ENCODE results near the gene POLR2B. TPM values are rescaled to one million over a fixed set of nuclear protein-coding genes. Genes with fewer than 3 reads are reported as not detected.
"Not testable (repeated sequence)": the region's sequence is repeated elsewhere in the genome, so short reads cannot be mapped to it uniquely, and the experiment has no call there.

The POLR2B gene
- total RNA-seq, 1 experiment from 2014 or later, result 116 TPM

DNA sequence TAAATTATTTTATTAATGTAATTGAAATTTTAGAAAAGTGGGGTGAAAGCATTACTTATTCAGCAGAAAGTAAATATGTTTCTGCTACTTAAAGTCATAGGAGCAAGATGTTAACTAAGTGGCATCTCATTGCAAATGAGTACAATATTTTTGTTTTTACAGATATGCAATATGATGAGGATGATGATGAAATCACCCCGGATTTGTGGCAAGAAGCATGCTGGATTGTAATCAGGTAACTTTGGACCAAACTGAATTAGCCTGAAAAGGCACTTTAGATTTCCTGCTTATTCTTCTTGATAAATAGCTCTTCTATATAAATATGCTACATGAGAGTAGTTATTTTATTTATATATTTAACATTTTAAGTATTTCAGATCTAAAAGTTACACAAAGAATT, 7.5 kb downstream of the POLR2B start:
- no peak for DNase-seq (ENCODE audit: low read depth)

DNA sequence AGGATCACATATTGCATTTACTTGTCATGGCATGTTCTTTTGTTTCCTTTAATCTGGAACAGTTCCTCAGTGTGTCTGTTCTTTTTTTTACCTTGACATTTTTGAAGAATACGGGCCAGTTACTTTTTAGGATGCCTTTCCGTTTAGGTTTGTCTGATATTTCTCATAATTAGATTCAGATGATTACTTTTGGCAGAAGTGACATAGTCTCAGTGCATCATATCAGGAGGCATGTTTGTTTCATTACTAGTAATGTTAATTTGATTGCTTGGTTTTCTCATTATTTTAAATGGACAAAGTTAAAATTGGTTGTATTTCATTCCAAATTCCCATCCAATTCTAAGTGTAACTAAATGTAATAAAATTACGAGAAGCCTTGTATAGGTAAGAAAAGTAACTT, 8.3 kb downstream of the POLR2B start:
- no peak for DNase-seq (ENCODE audit: low read depth)

DNA sequence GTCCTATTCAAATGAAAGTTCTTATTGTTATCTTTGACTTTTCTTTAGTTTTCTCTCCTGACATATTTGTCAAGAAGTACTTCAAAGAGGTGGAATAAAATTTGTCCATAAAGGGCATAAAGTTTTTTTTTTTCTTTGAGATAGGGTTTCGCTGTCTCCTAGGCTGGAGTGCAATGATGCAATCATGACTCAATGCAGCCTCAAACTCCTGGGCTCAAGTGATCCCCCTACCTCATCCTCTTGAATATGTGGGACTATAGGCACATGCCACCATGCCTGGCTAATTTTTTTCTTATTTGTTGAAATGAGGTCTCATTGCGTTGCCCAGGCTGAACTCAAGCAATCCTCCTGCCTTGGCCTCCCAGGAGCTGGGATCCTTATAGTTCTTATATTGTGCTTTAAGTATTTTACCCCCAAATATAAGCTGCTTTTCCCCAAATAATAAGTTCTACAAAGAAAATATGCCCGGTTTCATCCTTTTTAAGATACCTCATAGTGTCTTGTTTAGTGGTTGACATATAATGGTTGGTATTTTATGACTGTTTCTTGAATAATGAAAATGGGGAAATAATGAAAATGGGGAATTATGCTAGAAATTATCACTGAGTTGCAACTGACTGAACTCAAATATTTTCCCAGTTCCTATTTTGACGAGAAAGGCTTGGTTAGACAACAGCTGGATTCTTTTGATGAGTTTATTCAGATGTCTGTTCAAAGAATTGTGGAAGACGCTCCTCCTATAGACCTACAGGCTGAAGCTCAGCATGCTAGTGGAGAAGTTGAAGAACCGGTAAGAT, 11.6 kb downstream of the POLR2B start:
- peak; percentile 66 for DNase-seq (ENCODE audit: low read depth)

DNA sequence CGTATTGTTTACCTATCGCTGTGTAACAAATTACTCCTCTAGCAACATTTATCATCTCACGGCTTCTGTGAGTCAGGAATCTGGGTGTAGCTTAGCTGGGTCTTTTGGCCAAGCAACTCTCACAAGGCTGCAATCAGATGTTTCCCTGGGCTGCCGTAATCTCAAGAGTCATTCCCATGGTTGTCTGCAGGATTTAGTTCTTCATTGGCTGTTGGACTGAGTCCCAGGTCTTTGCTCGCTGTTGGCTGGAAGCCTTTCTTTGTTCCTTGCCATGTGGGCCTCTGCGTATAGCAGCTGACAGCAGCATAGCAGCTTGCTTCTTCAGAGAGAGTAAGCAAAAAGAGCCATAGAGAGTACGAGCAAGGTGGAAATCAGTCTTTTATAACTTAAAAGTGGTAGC, 16.8 kb downstream of the POLR2B start:
- no peak for DNase-seq (ENCODE audit: low read depth)

DNA sequence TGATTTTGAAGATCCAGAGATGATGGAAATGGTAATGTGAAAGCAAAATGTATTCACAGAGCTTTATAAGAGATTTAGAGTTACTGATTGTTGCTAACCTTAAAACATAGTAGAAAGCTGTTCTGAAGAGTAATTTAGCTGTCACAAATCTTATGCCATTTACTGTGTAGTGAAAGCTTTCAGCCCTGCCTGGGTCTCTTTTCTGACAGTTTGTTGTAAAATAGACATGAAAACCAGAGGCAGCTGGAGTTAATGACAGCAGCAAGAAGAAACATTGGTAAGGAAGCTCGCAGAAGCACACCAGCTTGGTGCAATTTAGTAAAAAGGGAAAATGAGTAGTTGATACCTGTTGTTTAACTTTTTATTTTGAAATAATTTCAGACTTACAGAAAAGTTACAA, 21.1 kb downstream of the POLR2B start:
- DNase-seq (ENCODE audit: low read depth), result no peak

DNA sequence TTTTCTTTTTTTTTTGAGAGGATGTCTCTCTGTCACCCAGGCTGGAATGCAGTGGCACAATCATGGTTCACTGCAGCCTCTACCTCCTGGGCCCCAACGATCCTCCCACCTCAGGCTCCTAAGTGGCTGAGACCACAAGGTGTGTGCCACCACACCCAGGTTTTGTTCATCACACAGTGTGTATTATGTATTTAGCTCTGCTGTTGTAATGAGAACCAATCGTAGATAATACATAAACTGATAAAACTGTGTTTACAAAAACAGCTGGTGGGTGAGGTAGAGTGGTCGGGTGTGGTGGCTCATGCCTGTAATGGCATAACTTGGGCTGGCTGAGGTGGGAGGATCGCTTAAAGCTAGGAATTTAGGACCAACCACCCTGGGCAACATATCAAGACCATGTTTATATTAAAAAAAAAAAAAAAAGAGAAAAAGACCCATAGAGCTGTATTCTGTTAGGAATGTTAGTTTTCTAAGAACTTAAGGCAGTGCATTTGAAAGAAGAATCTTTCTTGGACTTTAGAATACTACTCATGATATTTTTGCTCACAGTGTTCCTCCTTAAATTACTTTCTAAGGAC, 34.9 kb downstream of the POLR2B start:
- no peak for DNase-seq (ENCODE audit: low read depth)

- no peak for DNase-seq (ENCODE audit: low read depth)
Observed at GRCh38 chr4:57018980-57019379, 40.3 kb downstream of the POLR2B start.

DNA sequence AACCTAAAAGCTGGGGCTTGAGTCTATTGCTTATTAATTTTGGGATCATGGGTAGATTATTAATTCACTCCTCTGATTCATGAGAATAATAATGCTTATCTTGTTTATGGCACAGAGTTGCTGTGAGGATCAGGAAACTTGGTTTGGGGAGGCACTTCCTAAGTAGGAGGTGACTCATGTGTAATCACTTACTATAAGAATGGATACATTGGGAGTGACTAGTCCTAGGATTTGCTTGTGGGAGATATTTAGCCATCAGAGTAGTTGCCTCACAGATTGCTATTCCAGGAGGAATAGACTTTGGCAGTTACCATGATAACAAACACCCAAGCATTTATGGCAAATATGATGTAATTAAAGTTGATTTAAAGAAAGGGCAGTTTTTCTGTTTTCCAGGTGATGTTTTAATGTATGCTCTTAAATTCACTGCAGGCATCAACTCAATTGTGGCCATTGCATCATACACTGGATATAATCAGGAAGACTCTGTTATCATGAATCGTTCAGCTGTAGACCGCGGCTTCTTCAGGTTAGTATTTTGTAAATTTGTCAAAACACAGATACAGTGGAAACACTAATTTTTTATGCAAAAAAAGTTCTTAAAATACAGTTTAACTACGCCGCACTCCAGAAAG, 41.9 kb downstream of the POLR2B start:
- DNase-seq (ENCODE audit: low read depth), result peak; percentile 92

DNA sequence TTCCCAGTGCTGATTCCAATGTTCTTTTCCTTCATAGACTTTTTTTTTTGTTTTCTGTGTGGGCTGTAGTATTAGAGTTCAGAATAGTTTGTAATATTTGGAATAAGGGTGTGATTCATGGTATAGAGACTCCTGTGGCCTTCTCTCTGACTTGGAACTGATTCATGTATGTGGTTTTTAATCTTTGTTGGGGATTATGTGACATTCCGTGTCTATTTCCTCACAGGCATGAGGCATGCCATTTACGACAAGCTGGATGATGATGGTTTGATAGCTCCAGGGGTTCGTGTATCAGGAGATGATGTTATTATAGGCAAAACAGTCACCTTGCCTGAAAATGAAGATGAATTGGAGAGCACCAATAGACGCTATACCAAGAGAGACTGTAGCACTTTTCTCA, 44.4 kb downstream of the POLR2B start:
- DNase-seq (ENCODE audit: low read depth), result peak; percentile 98

GRCh38 chr4:57034520-57034919, 55.8 kb downstream of the POLR2B start:
- no peak for DNase-seq (ENCODE audit: low read depth)

- peak; percentile 45 for DNase-seq (ENCODE audit: low read depth)
Observed at GRCh38 chr4:57037982-57038604, 59.4 kb downstream of the POLR2B start.

GRCh38 chr4:57039345-57039744, 60.6 kb downstream of the POLR2B start:
- DNase-seq (ENCODE audit: low read depth), result no peak

- DNase-seq (ENCODE audit: low read depth), result no peak
Observed at GRCh38 chr4:57040510-57040909, 61.8 kb downstream of the POLR2B start.

DNA sequence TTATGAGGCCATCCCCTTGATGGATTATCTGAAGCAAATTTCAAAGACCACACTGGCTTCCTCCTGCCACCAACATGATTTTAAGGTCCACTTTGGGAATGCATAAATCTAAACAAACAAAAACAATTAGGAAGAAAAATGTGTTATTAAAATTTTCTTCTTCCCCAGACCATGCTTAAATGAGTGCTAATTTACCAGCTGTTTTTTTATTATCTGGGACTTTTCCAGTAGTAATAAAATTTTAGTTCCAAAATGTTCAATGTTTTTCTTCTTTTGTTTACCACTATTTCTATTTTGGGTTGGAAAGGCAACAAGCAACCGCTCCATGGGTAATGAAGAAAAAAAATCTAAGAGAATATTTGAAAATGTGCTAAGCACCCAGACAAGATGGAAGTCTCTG, 62.3 kb downstream of the POLR2B start:
- DNase-seq (ENCODE audit: low read depth), result no peak

DNA sequence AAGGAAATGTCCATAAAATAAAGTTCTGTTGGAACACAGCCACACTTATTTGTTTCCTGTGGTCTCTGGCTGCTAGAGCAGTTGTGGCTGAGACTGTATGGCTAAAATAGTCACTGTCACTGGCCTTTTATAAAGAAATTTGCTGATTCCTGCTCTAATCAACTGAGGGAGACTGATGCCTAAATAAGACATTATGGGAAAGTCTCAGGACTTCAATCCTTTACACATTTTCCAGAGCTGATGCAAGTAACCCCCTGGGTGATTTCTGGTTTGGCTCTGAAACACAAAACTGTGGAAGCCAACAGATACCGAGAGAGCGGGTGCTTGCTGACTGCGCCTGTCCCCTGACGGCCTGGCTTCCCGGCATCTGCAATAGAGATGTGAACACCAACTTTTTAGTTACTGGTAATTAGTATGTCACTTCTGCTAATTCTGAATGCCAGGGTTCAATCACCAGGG, 64.0 kb downstream of the POLR2B start:
- no peak for DNase-seq (ENCODE audit: low read depth)

GRCh38 chr4:57043347-57044251, 64.9 kb downstream of the POLR2B start:
- no peak for DNase-seq (ENCODE audit: low read depth)

DNA sequence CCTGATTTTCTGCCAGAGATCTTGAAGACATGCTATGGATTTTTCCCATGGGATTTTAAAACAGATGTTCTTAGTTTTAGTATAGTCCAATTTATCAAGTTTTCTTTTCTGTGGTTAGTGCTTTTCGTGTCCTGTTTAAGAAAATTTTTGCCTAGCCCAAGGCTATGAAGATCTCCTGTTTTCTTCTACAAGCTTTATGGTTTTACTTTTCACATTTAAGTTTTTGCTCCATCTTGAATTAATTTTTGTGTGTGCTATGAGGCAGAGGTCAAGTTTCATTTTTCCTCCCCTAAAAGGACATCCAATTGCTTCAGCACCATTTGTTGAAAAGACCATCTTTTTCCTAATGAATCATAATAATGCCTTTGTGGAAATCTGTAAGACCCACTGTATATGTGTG, 65.6 kb downstream of the POLR2B start:
- no peak for DNase-seq (ENCODE audit: low read depth)

- DNase-seq (ENCODE audit: low read depth), result peak; percentile 29
Observed at GRCh38 chr4:57044996-57045395, 66.3 kb downstream of the POLR2B start.

- not testable (repeated sequence) for DNase-seq (ENCODE audit: low read depth)
Observed at GRCh38 chr4:57047046-57047445, 68.3 kb downstream of the POLR2B start.

DNA sequence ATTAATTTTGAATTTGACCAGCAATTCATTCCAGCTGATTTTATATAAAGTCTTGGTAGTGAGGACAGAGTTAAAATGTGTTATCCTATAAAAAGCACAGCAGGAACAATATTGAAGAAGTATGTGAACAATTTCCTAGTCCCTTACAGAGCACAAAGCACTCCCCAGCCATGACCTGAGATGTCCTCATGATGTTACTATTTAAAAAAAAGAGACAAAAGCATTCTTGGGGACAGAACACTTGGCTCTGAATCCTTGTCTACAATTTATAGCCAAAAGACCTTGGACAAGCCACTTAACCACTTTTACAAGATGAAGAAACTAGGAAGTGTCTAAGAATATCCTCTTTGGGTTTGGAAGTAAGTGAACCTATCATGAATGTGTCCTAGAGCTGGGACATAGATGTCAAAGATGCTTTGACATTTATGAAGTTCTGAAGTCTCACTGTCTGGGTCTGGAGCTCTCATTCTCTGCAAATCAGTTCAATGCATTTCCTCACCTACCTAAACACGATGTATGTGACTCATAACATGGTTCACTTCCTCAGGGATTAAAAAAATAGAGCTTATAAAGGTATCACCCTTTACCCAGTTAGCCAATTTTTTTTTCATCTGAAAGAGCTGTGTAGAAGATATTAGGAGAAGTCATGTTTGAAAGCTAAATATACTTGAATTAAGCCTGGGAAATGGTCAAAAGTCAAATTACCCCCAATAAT, 70.1 kb downstream of the POLR2B start:
- DNase-seq (ENCODE audit: low read depth), result peak; percentile 62

Measured in HT1080 (cell line).